Kidney epithelial cell (primary cell): Measurements from ENCODE around the gene SETMAR. TPM values are rescaled to one million over a fixed set of nuclear protein-coding genes. Genes with fewer than 3 reads are reported as not detected.
A peak's percentile ranks its signal among the peaks of the same experiment; 100 is the strongest.

Experiments
- DNase-seq: peaks from one replicate; pipeline ENCODE4 v3.0.0-alpha.2; 2010; ENCODE audit warnings: low read depth
- H3K27me3 ChIP-seq: 2 replicates; pipeline ENCODE4 v1.6.0; 2011; ENCODE audit warnings: low read length; ENCODE audit not compliant: control insufficient read depth, insufficient read depth
- H3K36me3 ChIP-seq: 2 replicates; pipeline ENCODE4 v1.5.1; 2011; ENCODE audit warnings: low read length; ENCODE audit not compliant: control insufficient read depth, insufficient read depth
- H3K4me3 ChIP-seq: 2 replicates; pipeline ENCODE4 v1.5.1; 2011; ENCODE audit warnings: low read depth, mild to moderate bottlenecking, control low read depth, low read length
- total RNA-seq: library from RNA; depleted of rRNA; stranded (reverse); fragments of >200 nt; gene quantifications from 2 replicates; pipeline ENCODE4 v1.2.3, GENCODE V29; 2015
- TF ChIP-seq, protein P1 (sequence below): IDR thresholded peaks from 2 replicates; pipeline ENCODE4 v1.5.1; 2011; ENCODE audit warnings: mild to moderate bottlenecking, moderate library complexity, low read length, control low read depth, inconsistent platforms; ENCODE audit not compliant: insufficient read depth, poor library complexity, severe bottlenecking

Gene SETMAR
- total RNA-seq, 1 donor from 2014 or later = 17.8 TPM

DNA sequence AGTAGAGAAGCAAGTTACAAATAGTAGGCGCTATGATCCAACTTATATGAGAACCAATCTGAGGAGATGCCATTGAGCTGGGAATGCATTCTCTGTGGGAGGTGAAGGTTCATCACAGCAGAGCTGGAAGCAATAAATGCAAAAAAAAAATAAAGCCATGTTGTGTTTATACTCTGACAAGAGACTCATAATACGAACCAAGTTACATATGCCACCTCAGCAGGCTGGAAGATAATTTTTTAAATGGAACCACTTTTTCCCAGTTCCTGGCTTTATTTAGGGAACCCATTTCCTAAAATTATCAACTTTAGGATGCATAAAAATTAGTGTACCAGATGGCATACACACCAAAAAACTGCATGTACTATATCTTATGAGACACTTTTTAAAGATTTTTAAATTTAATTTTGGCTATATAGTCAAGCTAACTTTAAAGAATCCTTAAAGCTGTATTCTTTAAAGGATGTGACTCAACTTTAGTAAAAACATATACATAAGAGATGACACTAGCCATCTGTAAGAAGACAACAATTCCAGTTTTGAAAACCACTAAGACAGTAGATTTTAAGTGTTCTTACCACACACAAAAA lies 23.6 kb upstream of the SETMAR start:
- no peak for DNase-seq
- TF ChIP-seq, protein P1, sequence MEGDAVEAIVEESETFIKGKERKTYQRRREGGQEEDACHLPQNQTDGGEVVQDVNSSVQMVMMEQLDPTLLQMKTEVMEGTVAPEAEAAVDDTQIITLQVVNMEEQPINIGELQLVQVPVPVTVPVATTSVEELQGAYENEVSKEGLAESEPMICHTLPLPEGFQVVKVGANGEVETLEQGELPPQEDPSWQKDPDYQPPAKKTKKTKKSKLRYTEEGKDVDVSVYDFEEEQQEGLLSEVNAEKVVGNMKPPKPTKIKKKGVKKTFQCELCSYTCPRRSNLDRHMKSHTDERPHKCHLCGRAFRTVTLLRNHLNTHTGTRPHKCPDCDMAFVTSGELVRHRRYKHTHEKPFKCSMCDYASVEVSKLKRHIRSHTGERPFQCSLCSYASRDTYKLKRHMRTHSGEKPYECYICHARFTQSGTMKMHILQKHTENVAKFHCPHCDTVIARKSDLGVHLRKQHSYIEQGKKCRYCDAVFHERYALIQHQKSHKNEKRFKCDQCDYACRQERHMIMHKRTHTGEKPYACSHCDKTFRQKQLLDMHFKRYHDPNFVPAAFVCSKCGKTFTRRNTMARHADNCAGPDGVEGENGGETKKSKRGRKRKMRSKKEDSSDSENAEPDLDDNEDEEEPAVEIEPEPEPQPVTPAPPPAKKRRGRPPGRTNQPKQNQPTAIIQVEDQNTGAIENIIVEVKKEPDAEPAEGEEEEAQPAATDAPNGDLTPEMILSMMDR = no peak
- Histone ChIP-seq H3K27me3 (no peaks in the 10 kb centered on the region), H3K4me3 (no peak overlapping the region), H3K36me3 (no peaks in the 10 kb centered on the region)

DNA sequence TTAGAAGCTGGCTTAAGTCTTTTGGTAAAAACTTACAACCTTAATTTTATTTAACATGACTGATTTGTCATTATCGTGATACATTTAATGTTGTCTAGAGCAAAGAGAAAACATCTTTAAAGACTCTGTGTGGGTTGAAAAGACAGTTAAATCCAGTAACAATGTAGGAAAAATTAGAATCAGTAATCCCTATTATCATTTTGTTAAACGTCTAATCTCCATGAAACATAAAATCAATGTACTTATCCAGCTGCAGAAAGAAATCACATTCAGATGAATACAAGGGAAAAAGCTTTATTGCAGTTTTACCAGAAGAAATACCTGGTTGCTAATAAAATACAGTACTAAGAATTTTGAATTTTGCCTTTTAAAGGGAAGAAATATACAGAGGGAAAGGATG lies 21.2 kb upstream of the SETMAR start:
- TF ChIP-seq, protein P1 = no peak
- Histone ChIP-seq H3K4me3 (no peak overlapping the region), H3K27me3 (no peaks in the 10 kb centered on the region), H3K36me3 (no peaks in the 10 kb centered on the region)
- DNase-seq = no peak

DNA sequence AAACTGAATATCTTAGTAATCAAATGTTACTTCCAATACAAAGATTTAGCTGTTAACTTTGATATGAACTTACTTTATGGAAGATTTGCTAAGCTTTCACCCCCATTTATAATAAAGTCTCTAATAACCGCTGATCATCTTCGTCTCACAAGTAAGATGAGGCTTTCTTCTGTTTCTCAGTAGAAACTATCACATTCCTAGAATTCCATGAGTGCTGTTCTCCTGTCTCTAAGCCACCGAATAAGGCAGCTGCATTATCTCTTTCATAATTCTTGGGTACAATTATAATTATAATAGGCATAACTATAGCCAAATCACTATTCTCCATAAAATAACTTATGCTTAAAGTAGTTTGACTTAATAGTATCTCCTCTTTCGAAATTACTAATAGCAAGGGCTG lies 18.3 kb upstream of the SETMAR start:
- DNase-seq = no peak
- TF ChIP-seq, protein P1 = no peak
- no peaks in the 10 kb centered on the region for H3K27me3 ChIP-seq
- no peak overlapping the region for H3K4me3 ChIP-seq
- H3K36me3 ChIP-seq = no peaks in the 10 kb centered on the region

DNA sequence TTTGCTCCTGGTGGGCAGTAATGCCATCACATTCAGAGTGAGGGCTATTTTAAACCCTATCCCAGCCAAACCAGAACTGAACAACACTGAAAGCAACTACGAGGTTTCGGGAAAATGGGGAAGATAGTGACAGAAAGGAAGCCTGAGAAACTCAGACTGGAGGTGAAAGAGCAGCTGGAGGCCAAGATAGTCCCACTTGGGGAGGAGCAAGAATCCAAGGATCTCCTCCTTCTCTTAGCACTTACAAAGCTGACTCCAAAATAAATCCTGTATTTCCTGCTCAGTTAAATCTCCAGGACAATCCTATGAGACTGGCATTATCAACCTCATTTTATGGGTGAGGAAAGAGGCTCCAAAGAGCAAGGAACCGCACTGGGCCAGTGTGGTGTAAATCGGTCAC lies 14.1 kb upstream of the SETMAR start:
- Histone ChIP-seq H3K27me3 (no peaks in the 10 kb centered on the region), H3K4me3 (no peak overlapping the region), H3K36me3 (no peaks in the 10 kb centered on the region)
- TF ChIP-seq, protein P1 = no peak
- no peak for DNase-seq

DNA sequence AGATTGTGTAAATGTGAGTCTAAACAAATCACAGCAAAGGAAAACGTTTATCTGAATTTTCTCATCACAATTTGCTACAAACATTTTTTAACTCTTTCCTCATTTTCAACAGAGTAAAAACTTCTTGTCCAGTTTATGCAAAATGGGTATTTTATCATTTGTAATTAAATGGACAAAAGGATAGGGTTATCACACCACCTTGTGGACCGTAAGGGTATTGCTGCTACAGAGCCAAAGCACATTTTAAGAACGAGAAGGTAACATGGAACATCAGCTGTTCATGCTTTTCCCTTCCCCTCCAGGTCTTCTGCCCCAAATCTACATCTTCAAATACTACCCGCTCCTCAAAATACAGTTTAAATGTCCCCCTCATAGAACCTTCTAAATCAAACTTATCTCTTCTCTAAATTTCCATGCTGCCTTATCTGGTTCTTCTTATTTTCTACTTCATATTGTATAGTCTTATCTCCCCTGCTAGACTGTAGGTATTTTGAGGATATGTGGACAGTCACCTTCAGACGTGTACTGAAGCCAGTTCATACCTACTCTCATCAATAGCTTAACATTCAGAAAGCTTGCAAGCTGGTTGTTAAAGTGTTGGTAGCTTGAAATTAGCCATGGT lies 12.8 kb upstream of the SETMAR start:
- TF ChIP-seq, protein P1 = peak; percentile 81
- Histone ChIP-seq H3K4me3 (no peak overlapping the region), H3K27me3 (no peaks in the 10 kb centered on the region), H3K36me3 (no peaks in the 10 kb centered on the region)
- DNase-seq = no peak

DNA sequence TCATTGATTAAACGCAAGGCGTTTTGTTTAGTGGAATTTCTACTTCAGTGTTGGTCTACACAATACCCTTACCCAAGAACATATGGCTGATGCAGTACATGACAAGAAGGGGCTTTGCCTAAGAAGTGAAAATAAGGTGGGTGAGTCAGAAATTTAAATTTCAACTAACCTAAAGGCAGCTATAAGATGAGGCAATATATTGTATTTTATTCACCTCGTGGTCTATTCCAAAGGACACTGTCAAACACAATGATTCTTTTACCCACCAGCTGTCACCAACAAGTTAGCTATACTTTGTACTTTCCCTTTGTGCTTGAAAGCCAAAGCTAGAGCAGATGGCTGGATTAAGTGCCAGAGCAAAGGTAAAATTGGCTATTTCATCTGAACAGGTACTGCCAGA lies 10.9 kb upstream of the SETMAR start:
- TF ChIP-seq, protein P1 = no peak
- H3K27me3 ChIP-seq = no peaks in the 10 kb centered on the region
- no peaks in the 10 kb centered on the region for H3K36me3 ChIP-seq
- DNase-seq = no peak
- no peak overlapping the region for H3K4me3 ChIP-seq
